Aorta (tissue), 5 donors: Measurements from ENCODE around the gene GNL3L. TPM values are rescaled to one million over a fixed set of nuclear protein-coding genes. Genes with fewer than 3 reads are reported as not detected.
"Not testable (repeated sequence)": the region's sequence is repeated elsewhere in the genome, so short reads cannot be mapped to it uniquely, and the experiment has no call there.

Source experiments
- ATAC-seq: fragments of 200-7000 bp; cut with Tn5 transposase; one replicate; pipeline ENCODE4 v1.9.1; 2022; ENCODE audit warnings: moderate library complexity; ENCODE audit not compliant: low FRiP score
- DNase-seq, 2 donors: peaks; one replicate each; pipeline ENCODE4 v3.0.0-alpha.2; 2020
- H3K27ac ChIP-seq, 2 donors: one replicate each; pipeline ENCODE4 v1.5.1; 2013; ENCODE audit warnings: low read length in 2 of 2, mild to moderate bottlenecking in 2 of 2, moderate library complexity in 2 of 2, control low read depth in 1 of 2, inconsistent platforms in 1 of 2, low read depth in 1 of 2
- H3K27me3 ChIP-seq, 2 donors: one replicate each; pipeline ENCODE4 v1.6.1; 2013; ENCODE audit warnings: control low read depth in 1 of 2, low read length in 1 of 2, mild to moderate bottlenecking in 1 of 2, moderate library complexity in 1 of 2; ENCODE audit not compliant: insufficient read depth in 2 of 2, control insufficient read depth in 1 of 2
- H3K36me3 ChIP-seq, 2 donors: one replicate each; pipeline ENCODE4 v1.6.1; 2013; ENCODE audit warnings: control low read depth in 1 of 2, low read length in 1 of 2, mild to moderate bottlenecking in 1 of 2; ENCODE audit not compliant: insufficient read depth in 2 of 2, control insufficient read depth in 1 of 2
- H3K4me1 ChIP-seq, 2 donors: one replicate each; pipeline ENCODE4 v1.6.1; 2013; ENCODE audit warnings: low read length in 2 of 2, control low read depth in 1 of 2, mild to moderate bottlenecking in 1 of 2, moderate library complexity in 1 of 2; ENCODE audit not compliant: insufficient read depth in 2 of 2, control insufficient read depth in 1 of 2
- H3K4me3 ChIP-seq, 2 donors: one replicate each; pipeline ENCODE4 v1.5.1; 2013; ENCODE audit warnings: low read length in 2 of 2, control low read depth in 1 of 2, mild to moderate bottlenecking in 1 of 2
- H3K9me3 ChIP-seq: one replicate; pipeline ENCODE4 v1.6.1; 2013; ENCODE audit warnings: mild to moderate bottlenecking, low read length; ENCODE audit not compliant: control insufficient read depth
- WGBS, 2 donors: extraction: QIAGEN DNeasy Blood & Tissue Kit; methylation state at CpG; one replicate each; pipeline ENCODE4 v1.1.7; 2013; 5-methylcytosine and 5-hydroxymethylcytosine counted together
- intact Hi-C, 2 donors: fragments of 100-400 bp; cut with DNase I; formaldehyde crosslinking; loops; one replicate each; pipeline versions ENCODE4 v1.14.2 to v1.15.0; 2022
- polyA plus RNA-seq, 2 donors: library from polyadenylated mRNA; stranded (reverse); fragments of 200-250 nt; gene quantifications; one replicate each; pipeline ENCODE4 v1.2.3, GENCODE V29; 2013
- total RNA-seq, 2 donors: library from RNA; stranded (reverse); fragmentation: NEBNext Ultra II Directional; extraction: Animal tissue kit (Norgen Biotek cat#: 25700); gene quantifications; one replicate each; pipeline ENCODE4 v1.2.1, GENCODE V29; 2021
- donor health status: healthy with polysubstance abuse.
- donor health status: Bipolar disorder and iron deficiency.
- donor health status: DM: no; HTN: no; CAD: no.
- donor health status: DM: no; HTN: no; CAD: no.
- donor health status: DM: yes; HTN: yes; CAD: no.

GNL3L gene
- total and polyA plus RNA-seq, 4 donors = 1.1 to 35.1 (median 17.5) TPM

GRCh38 chrX:54572641-54573040 is 42.6 kb downstream of the GNL3L start:
- H3K27ac ChIP-seq, ATAC-seq, H3K9me3 ChIP-seq, H3K4me1 ChIP-seq, DNase-seq, H3K4me3 ChIP-seq, H3K27me3 ChIP-seq, intact Hi-C loops, H3K36me3 ChIP-seq: not testable (repeated sequence)
- 97 to 98% methylated on average over 10 to 31 of the region's 31 CpGs for WGBS, 2 donors

GRCh38 chrX:54597728-54598127 is 67.7 kb downstream of the GNL3L start:
- intact Hi-C loops = no loop called here
- no peak for DNase-seq
- no peak overlapping the region for H3K27ac ChIP-seq
- H3K36me3 ChIP-seq = no peaks in the 10 kb centered on the region
- WGBS, 2 donors = 73 to 96% methylated on average over 2 of the region's 2 CpGs
- no peak overlapping the region for H3K4me3 ChIP-seq
- H3K27me3 ChIP-seq = no peaks in the 10 kb centered on the region
- no peaks in the 10 kb centered on the region for H3K9me3 ChIP-seq
- no peak for ATAC-seq
- no peaks in the 10 kb centered on the region for H3K4me1 ChIP-seq

- intact Hi-C loops = no loop called here
- no peaks in the 10 kb centered on the region for H3K4me1 ChIP-seq
- 57 to 93% methylated on average over 1 of the region's 1 CpG for WGBS, 2 donors
These were observed 72.5 kb downstream of the GNL3L start for GRCh38 chrX:54602563-54602962.

More at GRCh38 chrX:54602563-54602962, 72.5 kb downstream of the GNL3L start:
- DNase-seq = no peak
- no peaks in the 10 kb centered on the region for H3K36me3 ChIP-seq
- no peaks in the 10 kb centered on the region for H3K9me3 ChIP-seq
- no peaks in the 10 kb centered on the region for H3K27me3 ChIP-seq
- no peak for ATAC-seq
- H3K4me3 ChIP-seq = no peak overlapping the region
- H3K27ac ChIP-seq = no peak overlapping the region

Other genes with a start within 250 kb of the GNL3L start
- gene WNK3, start 172.2 kb upstream of the GNL3L start, total RNA-seq = 1 to 10 TPM; 3.3 to 6.2 TPM
- under 1 TPM; under 0.01 to 0.43 TPM for gene WNK3, start 172.2 kb upstream of the GNL3L start, polyA plus RNA-seq
- gene TSR2, start 89.8 kb upstream of the GNL3L start, total RNA-seq = 10 to 100 TPM; 39.5 to 42.7 TPM
- gene TSR2, start 89.8 kb upstream of the GNL3L start, polyA plus RNA-seq = 100 to 1,000 TPM in 1 of 2 donors, 10 to 100 TPM in 1; 52.6 to 101 TPM
- gene FGD1, start 34.0 kb upstream of the GNL3L start, total RNA-seq = 10 to 100 TPM in 1 of 2 donors, 1 to 10 TPM in 1; 7.2 to 12.5 TPM
- 1 to 10 TPM; 1.0 to 5.8 TPM for gene FGD1, start 34.0 kb upstream of the GNL3L start, polyA plus RNA-seq